KG1 (cell line): ENCODE results near the gene GALNS.

Source experiments
- DNase-seq: peaks from one replicate; lab custom pipeline; 2025; lab: John Stamatoyannopoulos, UW

GALNS gene

DNA sequence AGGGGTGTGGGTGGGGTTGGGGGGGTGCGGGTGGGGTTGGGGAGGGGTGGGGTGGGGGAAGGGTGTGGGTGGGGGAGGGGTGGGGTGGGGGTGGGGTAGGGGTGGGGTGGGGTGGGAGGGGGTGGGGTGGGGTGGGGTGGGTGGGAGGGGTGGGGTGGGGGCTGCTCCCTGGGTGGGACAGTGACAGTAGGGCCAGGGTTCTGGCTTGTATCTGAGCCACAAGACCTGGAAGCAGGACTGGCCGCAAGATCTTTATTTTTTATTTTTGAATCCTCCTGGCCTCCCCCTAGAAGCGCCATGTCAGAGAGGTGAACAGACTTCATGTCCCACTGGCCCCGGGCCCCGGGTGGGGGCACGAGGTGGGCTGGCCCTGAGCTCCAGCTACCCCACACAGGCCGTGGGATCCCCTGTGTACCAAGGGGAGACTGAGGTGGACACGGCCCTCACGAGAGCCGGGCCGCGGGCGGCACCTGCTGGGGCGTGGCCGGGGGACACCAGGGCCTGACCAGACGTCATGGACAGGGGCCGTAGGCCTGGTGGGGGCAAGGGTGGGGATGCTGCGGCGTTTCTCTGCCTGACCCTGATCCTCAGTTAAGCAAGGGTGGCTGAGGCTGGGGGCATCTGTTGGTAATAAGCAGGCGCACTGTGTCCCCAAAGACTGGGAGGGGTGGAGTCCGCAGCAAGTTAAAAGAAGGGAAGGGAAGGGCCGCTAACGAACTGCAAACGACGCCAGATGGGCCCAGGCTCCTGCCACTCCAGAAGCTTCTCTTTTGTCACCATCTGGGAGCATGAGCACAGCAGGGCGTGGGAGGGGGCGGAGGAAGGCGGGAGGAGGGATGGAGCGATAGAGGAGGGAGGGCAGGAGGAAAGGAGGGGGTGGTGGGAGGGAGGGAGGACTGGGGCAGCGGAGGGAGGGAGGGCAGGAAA lies 32.0 kb upstream of the GALNS start:
- DNase-seq, result no peak

DNA sequence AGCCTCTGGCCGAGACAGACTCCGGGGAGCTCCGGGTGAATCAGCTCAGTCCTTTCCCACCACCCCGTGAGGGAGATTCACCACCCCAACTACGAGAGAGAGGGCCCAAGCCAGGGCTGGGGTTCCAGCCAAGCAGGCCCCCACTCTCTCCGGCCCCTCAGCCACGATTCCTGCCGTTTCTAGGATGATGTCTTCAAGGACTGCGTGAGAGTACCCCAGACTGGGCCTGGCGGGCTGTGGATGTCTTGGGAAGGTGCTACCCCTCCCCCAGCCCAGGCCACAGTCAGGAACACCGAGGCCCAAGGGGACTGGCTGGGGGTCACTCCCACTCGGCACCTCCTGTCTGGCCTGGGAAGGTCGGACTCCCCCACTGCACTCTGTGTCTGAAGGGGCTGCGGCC lies 31.3 kb upstream of the GALNS start:
- DNase-seq, result no peak

DNA sequence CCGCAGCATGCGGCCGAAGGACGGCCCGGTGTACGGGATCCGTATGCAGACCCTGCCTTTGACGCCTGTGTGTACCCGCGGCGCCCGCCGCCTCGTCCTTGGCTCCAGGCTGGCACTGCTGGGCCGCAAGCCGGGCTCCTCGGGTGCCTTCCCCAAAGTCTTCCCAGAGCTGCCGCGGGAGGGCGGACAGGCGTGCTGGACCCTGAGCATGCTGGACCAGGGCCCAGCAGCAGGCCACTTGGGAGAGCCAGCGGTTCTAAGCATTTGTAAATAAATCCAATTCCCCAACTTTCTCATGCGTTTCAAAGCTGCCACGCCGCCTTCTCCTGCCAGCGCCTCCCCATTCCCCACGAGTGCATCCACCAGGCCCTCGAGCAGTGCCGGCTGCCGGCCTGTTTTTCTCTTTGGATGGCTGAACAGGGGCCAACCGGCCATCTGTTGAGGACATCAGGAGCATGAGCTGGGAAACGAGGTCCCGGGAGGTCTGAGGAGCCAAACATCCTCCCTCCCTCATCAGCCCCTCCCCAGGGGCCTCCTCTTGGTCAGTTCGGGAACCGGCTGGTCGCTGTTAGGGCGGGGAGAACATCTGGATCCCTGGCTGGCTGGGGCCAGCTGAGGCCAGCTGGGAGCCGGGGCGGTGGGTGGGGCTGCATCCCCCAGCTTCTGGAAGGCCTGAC lies 30.2 kb upstream of the GALNS start:
- DNase-seq, result no peak

DNA sequence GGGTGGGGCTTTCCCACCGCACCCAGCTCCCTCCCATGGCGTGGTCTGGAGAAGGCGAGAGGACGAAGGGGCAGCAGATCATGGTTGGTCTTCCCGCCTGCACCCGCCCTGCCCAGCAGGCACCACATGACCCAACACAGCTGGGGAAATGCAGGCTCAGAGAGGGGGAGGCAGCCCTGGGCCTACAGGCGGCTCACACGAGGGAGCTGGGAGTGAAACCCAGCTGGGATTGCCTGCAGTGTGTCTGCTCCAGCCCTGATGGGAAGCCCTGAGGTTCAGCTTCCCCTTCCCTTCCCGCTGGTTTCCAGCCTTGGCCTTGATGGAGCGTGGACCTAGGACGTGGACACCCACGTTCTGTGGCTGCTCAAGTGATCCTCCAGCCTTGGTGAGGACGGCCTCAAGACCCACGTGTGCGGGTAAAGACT lies 29.7 kb upstream of the GALNS start:
- no peak for DNase-seq

- DNase-seq, result no peak
Observed at GRCh38 chr16:88885693-88886280, 29.0 kb upstream of the GALNS start.

DNA sequence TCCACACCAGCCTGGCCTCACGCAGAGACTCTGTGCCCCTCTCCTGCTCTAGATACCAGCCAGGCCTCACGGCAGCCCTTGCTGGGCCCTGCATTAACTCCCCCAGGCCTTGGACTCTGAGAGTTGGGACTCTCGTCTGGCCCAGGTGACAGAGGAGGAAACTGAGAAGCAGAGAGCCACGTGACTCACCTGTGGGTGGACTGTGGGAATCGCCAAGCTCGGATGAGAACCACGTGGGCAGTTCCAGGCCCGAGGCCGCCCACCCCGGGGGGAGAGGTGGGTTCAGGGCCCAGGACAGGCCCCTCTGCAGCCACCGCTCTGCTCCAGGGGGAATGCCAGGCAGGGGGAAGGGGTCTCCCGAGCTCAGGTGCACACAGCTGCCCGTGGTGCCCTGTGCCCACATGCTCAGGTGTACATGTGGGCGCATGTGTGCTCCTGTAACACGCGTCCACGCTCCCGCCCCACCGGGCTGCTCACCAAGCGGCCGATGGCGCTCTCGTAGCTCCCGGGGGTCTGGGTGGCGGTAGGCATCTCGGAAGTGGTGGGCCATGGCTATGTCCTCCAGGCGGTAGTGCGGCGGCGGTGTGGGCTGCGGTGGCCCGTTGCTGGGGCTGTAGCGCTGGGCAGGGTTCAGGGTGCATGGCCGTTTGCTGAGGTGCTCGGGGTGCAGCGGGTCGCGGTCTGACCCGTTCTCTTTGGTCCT lies 28.0 kb upstream of the GALNS start:
- no peak for DNase-seq

DNA sequence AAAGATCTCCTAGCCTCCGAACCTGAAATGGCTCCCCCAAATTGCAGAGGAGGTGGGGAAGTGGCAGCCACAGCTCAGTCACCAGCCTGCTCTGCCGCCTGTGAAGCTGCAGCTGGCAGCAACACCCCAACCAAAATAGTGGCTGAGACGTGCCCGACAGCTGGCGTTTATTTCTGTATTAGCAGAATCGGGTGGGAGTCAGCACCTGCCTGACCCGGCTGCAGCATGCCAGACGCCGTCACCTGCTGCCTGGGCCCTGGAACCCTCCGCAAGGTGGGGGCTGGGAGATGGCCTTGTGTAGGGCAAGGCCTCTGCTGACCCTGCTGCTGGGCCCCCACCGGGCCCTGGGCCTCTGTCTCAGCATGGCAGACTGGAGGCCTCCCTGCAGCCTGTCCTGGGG lies 27.2 kb upstream of the GALNS start:
- DNase-seq, result no peak

DNA sequence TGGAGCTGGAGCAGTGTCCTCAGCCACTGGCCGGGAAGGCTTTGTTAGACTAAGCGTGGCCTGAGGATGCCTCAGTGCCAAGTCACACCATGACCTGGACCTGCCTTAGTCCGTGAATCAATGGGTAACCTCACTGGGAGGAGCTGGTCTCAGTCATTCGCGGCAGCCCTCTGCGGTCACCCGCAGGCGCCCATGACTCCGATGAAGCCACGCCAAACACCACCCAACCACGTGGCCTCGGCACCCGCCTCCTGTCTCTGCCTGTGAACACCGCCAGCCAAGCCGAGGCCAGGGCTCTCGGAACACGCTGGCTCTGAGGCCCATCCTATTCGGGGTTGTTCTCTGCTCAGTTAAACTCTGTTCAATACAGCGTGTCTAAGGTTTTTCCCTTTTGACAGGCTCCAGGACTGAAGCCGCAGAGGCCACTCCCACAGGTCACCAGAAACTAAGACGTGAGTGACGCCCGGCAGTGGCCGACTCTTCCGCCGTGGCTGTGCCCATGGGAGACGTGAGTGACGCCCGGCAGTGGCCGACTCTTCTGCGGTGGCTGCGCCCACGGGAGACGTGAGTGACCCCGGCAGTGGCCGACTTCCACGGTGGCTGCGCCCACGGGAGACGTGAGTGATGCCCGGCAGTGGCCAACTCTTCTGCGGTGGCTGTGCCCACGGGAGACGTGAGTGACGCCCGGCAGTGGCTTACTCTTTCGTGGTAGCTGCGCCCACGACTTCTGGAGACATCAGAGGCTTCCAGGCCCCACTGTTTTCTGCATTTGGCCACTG lies 26.6 kb upstream of the GALNS start:
- no peak for DNase-seq

- DNase-seq, result no peak
Observed at GRCh38 chr16:88882358-88883030, 25.7 kb upstream of the GALNS start.

DNA sequence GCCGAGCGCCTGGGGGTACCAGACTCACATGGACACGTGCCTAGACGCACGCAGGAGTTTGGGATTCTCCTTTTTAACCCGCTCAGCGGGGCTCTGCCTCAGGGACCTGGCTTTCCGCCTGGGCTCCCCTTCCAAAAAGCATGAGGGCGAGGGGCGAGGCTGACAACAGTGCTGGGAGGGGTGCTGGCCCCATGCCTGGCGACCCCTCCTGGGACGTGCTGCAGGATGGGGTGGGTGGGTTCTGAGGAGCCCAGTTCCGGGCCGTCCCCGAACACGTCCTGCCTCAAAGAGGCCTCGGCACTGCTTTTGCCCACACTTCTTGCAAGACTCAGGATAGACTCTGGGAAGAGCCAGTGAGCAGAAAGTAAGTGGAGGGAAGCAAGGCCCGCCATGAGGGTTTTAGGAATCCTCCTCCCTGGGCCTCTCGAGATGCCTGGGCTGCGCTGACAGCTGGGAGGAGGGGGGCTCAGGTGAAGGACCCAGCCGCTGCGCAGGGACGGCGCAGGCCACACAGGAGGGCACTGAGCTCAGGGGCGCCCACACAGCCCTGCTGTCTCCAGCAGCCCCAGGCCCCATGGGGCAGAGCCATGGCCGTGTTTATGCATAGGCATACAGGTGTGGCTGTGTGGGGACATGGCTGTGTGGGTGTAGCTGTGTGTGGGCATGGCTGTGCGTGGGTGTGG lies 25.1 kb upstream of the GALNS start:
- DNase-seq, result no peak

DNA sequence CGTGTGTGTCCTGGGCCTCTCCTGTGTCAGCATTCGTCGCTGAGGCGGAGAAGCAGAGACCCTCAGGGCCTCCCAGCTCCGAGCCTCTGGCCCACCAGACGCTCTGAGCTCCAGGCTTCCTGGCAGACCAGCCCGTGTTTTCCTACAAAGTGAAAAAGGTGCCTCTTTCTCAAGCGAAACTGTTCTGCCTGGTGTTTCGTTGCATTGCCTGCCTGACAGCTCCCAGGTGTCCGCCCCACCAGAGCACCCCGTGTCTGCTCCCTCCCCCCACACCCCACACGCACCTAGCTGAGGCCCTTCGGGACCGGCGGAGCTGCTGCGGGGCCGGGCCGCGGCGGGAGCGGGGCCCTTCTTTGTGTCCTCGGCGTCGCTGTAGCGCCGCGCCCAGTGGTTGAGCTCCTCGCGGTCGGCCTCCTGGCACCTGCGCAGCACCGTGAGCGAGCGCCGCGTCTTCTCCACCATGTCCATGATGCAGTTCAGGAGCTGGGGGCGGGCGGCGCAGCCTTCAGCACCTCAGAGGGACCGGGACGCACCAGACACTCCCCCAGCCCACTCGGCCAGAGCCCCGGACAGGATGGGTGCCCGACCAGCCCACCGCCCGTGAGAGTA lies 24.4 kb upstream of the GALNS start:
- no peak for DNase-seq

DNA sequence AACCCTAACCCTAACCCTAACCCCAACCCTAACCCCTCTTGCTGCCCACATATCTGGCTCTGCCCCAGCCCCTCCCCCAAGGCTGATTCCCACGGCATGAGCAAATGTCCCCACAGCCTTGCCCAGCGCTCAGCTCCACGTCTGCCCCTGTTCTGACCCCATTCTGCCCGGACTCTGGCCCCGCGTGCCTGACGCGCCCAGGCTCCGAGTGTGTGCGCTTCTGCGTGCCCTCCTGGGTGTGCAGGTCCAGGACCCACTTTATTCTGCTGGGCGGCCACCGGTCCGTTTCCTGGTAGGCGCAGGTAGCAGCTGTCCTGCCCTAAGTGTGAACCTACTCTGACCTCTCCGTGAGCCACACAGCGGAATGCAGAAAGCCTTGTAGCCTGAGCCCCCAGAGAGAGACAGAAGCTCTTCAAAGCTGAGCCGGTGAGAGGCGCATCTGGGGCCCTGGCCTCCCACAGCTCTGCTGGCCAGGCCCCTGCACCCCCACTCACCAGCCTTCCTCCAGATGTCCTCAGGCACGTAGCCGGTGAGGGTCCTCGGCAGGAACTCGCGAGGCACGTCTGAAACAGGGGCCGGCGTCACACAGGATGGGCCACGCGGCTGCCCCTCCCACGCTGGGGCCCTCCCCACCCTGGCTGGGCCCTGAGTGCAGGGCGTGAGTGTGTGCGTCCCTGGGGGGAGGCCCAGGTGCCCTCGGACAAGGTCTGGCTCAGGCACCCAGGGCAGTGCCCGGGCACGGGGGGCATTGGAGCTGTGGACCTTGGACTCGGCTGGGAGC lies 23.7 kb upstream of the GALNS start:
- no peak for DNase-seq

GRCh38 chr16:88879788-88880055 lies 23.0 kb upstream of the GALNS start:
- DNase-seq, result no peak

- DNase-seq, result no peak
Observed at GRCh38 chr16:88878967-88879787, 22.4 kb upstream of the GALNS start.

DNA sequence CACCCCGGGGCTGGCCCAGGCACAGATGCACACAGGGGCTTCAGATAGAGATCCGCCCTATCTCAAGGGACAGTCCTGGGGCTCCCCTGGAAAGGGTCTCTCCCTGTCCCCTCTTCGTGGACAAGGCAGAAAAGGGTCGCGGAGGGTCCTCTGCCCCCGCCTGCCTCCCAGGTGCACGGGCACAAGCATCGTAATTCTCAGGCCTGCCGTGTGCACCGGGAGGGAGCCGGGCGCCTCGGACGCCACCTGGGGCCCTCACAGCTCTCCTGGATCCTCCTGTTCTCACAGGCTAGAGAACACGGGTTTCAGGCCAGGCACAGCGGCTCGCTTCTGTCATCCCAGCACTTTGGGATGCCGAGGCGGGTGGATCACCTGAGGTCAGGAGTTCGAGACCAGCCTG lies 21.6 kb upstream of the GALNS start:
- DNase-seq, result no peak

DNA sequence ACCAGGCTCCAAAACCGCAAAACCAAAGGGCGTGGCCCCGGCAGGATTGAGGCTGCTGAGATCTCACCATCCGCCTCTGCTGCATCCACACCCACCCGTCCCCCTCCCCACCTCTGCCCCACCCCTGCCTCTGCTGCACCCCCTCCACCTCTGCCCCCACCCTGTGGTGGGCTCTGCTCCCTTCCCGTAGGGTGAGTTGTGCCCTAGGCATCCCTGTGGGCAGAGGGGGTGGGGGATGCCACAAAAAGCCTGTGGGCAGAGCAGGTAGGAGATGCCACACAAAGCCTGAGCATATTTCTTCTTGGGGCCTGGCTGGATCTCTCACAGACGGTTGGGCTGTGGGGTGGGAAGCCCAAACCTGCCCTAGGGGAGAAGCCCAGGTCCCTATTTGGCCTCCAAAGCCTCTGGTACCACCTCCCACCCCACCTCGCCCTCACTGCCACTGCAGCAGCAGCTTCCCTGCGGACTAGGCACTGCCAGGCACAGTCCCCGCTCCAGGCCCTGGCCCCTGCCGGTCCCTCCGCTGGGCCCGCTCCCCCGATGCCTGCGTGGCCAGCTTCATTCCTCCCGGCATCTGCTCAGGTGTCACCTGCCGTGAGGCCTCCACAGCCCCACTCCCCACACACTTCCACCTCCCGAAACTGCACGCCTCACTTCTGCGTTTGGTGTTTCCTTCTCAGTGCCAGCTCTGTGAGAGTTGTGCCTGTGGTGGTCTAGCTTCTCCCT lies 21.0 kb upstream of the GALNS start:
- DNase-seq, result no peak

DNA sequence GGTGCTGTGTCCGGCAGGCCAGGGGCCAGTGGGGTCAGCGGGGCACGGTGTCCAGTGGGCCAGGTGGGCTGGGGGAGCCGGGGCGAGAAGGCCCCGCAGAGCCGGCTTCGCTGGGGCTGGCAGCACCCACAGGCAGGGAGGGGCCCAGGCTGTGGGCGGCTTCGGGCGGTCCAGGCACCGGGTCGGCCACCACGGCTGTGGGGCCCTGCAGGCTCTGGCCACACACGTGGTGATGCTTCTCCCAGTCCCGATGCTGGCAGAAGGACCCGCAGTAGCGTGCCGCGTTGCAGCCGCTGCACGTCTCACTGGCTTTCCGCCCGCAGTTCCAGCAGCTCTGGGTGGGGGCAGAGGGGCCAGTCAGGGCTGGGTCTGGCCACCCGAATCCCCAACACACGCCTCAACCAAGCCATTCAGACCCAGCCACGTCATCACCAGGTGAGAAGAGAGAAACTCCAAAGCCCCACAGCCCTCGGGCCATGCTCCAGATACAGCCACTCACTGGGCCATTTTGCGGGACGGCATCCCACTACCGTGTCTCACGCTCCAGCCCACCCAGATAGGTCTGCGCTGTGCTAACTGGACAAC lies 20.3 kb upstream of the GALNS start:
- no peak for DNase-seq
